IMR-90 (cell line): ENCODE measurements around the gene HCRTR2. TPM values are rescaled to one million over a fixed set of nuclear protein-coding genes. Genes with fewer than 3 reads are reported as not detected.

Experiments
- ATAC-seq: fragments of 200-7000 bp; cut with Tn5 transposase; 2 replicates; pipeline ENCODE4 v1.9.1; 2020; ENCODE audit warnings: low read depth, mild to moderate bottlenecking, moderate library complexity
- BruUV-seq: library from RNA; stranded (reverse); fragments of 400-500 nt; replicated peaks from 2 replicates; lab custom pipeline; 2021; lab: Mats Ljungman, UMichigan
- CTCF ChIA-PET: fragments of 300-600 bp; formaldehyde crosslinking; extraction: SDS; loops from one replicate; lab custom pipeline; 2021; ENCODE audit warnings: antibody characterized with exemption; lab: Yijun Ruan, JAX
- POLR2A ChIA-PET: fragments of 300-600 bp; sonication (Branson Sonifier 250); formaldehyde crosslinking; loops from one replicate; lab custom pipeline; 2022; ENCODE audit warnings: antibody characterized with exemption; ENCODE audit not compliant: unreplicated experiment; lab: Charles Lee
- DNase-seq: peaks from one replicate; pipeline ENCODE4 v3.0.0; 2013
- H2AFZ ChIP-seq: replicated peaks from 2 replicates; pipeline ENCODE3; 2013; ENCODE audit warnings: low read length, mild to moderate bottlenecking; ENCODE audit not compliant: poor library complexity
- H2AK5ac ChIP-seq: 2 replicates; pipeline ENCODE4 v1.6.1; 2013; ENCODE audit warnings: low read depth, low read length, inconsistent platforms
- H2AK9ac ChIP-seq: replicated peaks from 2 replicates; pipeline ENCODE3; 2013; ENCODE audit warnings: mild to moderate bottlenecking, low read depth, low read length, moderate library complexity; ENCODE audit not compliant: poor library complexity
- H2BK120ac ChIP-seq: 2 replicates; pipeline ENCODE4 v1.6.1; 2013; ENCODE audit warnings: low read depth, low read length, inconsistent platforms
- H2BK15ac ChIP-seq: 3 replicates; pipeline ENCODE4 v1.6.1; 2013; ENCODE audit warnings: low read depth, low read length, inconsistent platforms
- H2BK20ac ChIP-seq: 2 replicates; pipeline ENCODE4 v1.6.1; 2013; ENCODE audit warnings: low read depth, mild to moderate bottlenecking, inconsistent platforms, low read length, moderate library complexity
- H2BK5ac ChIP-seq: 2 replicates; pipeline ENCODE4 v1.6.1; 2013; ENCODE audit warnings: mild to moderate bottlenecking, low read depth, low read length, inconsistent platforms; ENCODE audit not compliant: poor library complexity, severe bottlenecking
- H3K14ac ChIP-seq: replicated peaks from 2 replicates; pipeline ENCODE4 v1.6.1; 2013; ENCODE audit warnings: low read depth, low read length, inconsistent platforms
- H3K18ac ChIP-seq: 2 replicates; pipeline ENCODE4 v1.6.1; 2013; ENCODE audit warnings: low read depth, low read length, control low read depth
- H3K23ac ChIP-seq: 2 replicates; pipeline ENCODE4 v1.6.1; 2013; ENCODE audit warnings: low read depth, low read length, inconsistent platforms
- H3K27ac ChIP-seq: 2 replicates; pipeline ENCODE4 v1.5.1; 2013; ENCODE audit warnings: mild to moderate bottlenecking, control low read depth, low read length; ENCODE audit not compliant: insufficient read depth
- H3K27me3 ChIP-seq: 2 replicates; pipeline ENCODE4 v1.6.1; 2013; ENCODE audit warnings: low read length; ENCODE audit not compliant: control insufficient read depth, insufficient read depth
- H3K36me3 ChIP-seq: 2 replicates; pipeline ENCODE4 v1.6.1; 2013; ENCODE audit warnings: low read length, mixed read lengths; ENCODE audit not compliant: control insufficient read depth, insufficient read depth
- H3K4ac ChIP-seq: 2 replicates; pipeline ENCODE4 v1.6.1; 2013; ENCODE audit warnings: low read depth, low read length, inconsistent platforms
- H3K4me1 ChIP-seq: 2 replicates; pipeline ENCODE4 v1.6.1; 2013; ENCODE audit warnings: low read length, mixed read lengths; ENCODE audit not compliant: control insufficient read depth, insufficient read depth
- H3K4me2 ChIP-seq: 2 replicates; pipeline ENCODE4 v1.6.1; 2013; ENCODE audit warnings: low read depth, mild to moderate bottlenecking, control low read depth, low read length, moderate library complexity
- H3K4me3 ChIP-seq: 2 replicates; pipeline ENCODE4 v1.5.1; 2013; ENCODE audit warnings: low read depth, mild to moderate bottlenecking, control low read depth, low read length, moderate library complexity; ENCODE audit not compliant: insufficient read depth
- H3K56ac ChIP-seq: 2 replicates; pipeline ENCODE4 v1.6.1; 2013; ENCODE audit warnings: low read length, inconsistent platforms; ENCODE audit not compliant: insufficient read depth; ENCODE audit errors: extremely low read depth
- H3K79me1 ChIP-seq, 2 experiments: 2 replicates each; pipeline ENCODE4 v1.6.1; 2013; ENCODE audit warnings: low read length in 2 of 2, inconsistent platforms in 1 of 2, low read depth in 1 of 2
- H3K9ac ChIP-seq: 2 replicates; pipeline ENCODE4 v1.6.1; 2013; ENCODE audit warnings: low read depth, low read length, control low read depth
- H3K9me1 ChIP-seq: 2 replicates; pipeline ENCODE4 v1.6.1; 2013; ENCODE audit warnings: low read length, inconsistent platforms; ENCODE audit not compliant: insufficient read depth
- H3K9me3 ChIP-seq: 2 replicates; pipeline ENCODE4 v1.6.1; 2013; ENCODE audit warnings: low read length; ENCODE audit not compliant: control insufficient read depth, insufficient read depth
- H4K20me1 ChIP-seq: 2 replicates; pipeline ENCODE4 v1.6.1; 2013; ENCODE audit warnings: low read length, inconsistent platforms; ENCODE audit not compliant: insufficient read depth
- H4K5ac ChIP-seq: 2 replicates; pipeline ENCODE4 v1.6.1; 2013; ENCODE audit warnings: mild to moderate bottlenecking, low read depth, low read length, control low read depth
- H4K8ac ChIP-seq, 2 experiments: 2 replicates each; pipeline ENCODE4 v1.6.1; 2013; ENCODE audit warnings: low read depth in 2 of 2, low read length in 2 of 2, control low read depth in 1 of 2, inconsistent platforms in 1 of 2
- H4K91ac ChIP-seq: 2 replicates; pipeline ENCODE4 v1.6.1; 2013; ENCODE audit warnings: low read depth, low read length, inconsistent platforms; ENCODE audit not compliant: insufficient read depth
- BHLHE40 ChIP-seq: fragments of 150-350 bp; IDR thresholded peaks from 2 replicates; pipeline ENCODE4 v1.6.1; 2016; ENCODE audit warnings: mild to moderate bottlenecking, low read depth, low read length
- CEBPB ChIP-seq: IDR thresholded peaks from 2 replicates; pipeline ENCODE4 v1.6.1; 2012; ENCODE audit warnings: low read depth, low read length, improper control_type of control experiment
- CHD1 ChIP-seq: IDR thresholded peaks from 2 replicates; pipeline ENCODE4 v1.6.1; 2012; ENCODE audit warnings: low read depth, low read length, improper control_type of control experiment
- FOS ChIP-seq: fragments of 150-350 bp; IDR thresholded peaks from 2 replicates; pipeline ENCODE4 v1.6.1; 2016; ENCODE audit warnings: low read depth, low read length
- MAFK ChIP-seq: IDR thresholded peaks from 2 replicates; pipeline ENCODE4 v1.6.1; 2012; ENCODE audit warnings: low read depth, low read length, improper control_type of control experiment
- MAZ ChIP-seq: IDR thresholded peaks from 2 replicates; pipeline ENCODE4 v1.6.1; 2012; ENCODE audit warnings: low read depth, mild to moderate bottlenecking, low read length, improper control_type of control experiment, moderate library complexity, borderline replicate concordance
- MXI1 ChIP-seq: IDR thresholded peaks from 2 replicates; pipeline ENCODE4 v1.6.1; 2012; ENCODE audit warnings: low read depth, mild to moderate bottlenecking, low read length, moderate library complexity, borderline replicate concordance
- NFE2L2 ChIP-seq: fragments of 150-350 bp; IDR thresholded peaks from 2 replicates; pipeline ENCODE4 v1.6.1; 2016; ENCODE audit warnings: low read depth, mild to moderate bottlenecking, low read length
- POLR2A ChIP-seq: IDR thresholded peaks from 2 replicates; pipeline ENCODE4 v1.6.1; 2012; ENCODE audit warnings: mild to moderate bottlenecking, low read depth, low read length
- RAD21 ChIP-seq: IDR thresholded peaks from 2 replicates; pipeline ENCODE4 v1.6.1; 2012; ENCODE audit warnings: low read length, improper control_type of control experiment
- RCOR1 ChIP-seq: IDR thresholded peaks from 2 replicates; pipeline ENCODE4 v1.6.1; 2012; ENCODE audit warnings: mild to moderate bottlenecking, low read length, improper control_type of control experiment; ENCODE audit not compliant: insufficient replicate concordance
- SMC3 ChIP-seq: fragments of 150-350 bp; IDR thresholded peaks from 2 replicates; pipeline ENCODE4 v1.6.1; 2016; ENCODE audit warnings: low read depth, mild to moderate bottlenecking, antibody characterized with exemption, low read length, moderate library complexity
- USF2 ChIP-seq: fragments of 150-350 bp; IDR thresholded peaks from 2 replicates; pipeline ENCODE4 v1.6.1; 2017; ENCODE audit warnings: mild to moderate bottlenecking, antibody characterized with exemption, low read length, low read depth
- WGBS, 2 experiments: methylation state at CpG; one replicate each; pipeline versions ENCODE4 v1.1.5 to v1.1.7; 2013; ENCODE audit warnings: missing lambda C conversion rate in 2 of 2; ENCODE audit not compliant: insufficient read length in 1 of 2; ENCODE audit errors: extremely low coverage in 2 of 2; 5-methylcytosine and 5-hydroxymethylcytosine counted together
- dilution Hi-C: fragments of 300-500 bp; cut with HindIII; formaldehyde crosslinking; loops from one replicate; pipeline ENCODE4 v1.14.3; 2018; ENCODE audit warnings: low sequenced_read_pairs; ENCODE audit not compliant: unreplicated experiment
- in situ Hi-C: fragments of 300-500 bp; cut with MboI; formaldehyde crosslinking; loops from 3 replicates; pipeline ENCODE4 v1.14.3; 2019; ENCODE audit warnings: low sequenced_read_pairs, inconsistent platforms, mixed read lengths
- intact Hi-C: fragments of 100-400 bp; cut with micrococcal nuclease; formaldehyde crosslinking; loops from 2 replicates; pipeline ENCODE4 v1.10.0; 2022
- polyA plus RNA-seq, 3 experiments: library from polyadenylated mRNA; depleted of rRNA; stranded (reverse); fragments of >200 nt; gene quantifications; 2 replicates each; pipeline ENCODE4 v1.2.3, GENCODE V29; 2012; ENCODE audit warnings: low replicate concordance in 1 of 3
- total RNA-seq: library from RNA; depleted of rRNA; stranded (reverse); fragments of >200 nt; gene quantifications from 2 replicates; pipeline ENCODE4 v1.2.3, GENCODE V29; 2012

The HCRTR2 gene
- total and polyA plus RNA-seq, 2 of the 4 experiments (the other 2 are of a cell fraction), result not detected

DNA sequence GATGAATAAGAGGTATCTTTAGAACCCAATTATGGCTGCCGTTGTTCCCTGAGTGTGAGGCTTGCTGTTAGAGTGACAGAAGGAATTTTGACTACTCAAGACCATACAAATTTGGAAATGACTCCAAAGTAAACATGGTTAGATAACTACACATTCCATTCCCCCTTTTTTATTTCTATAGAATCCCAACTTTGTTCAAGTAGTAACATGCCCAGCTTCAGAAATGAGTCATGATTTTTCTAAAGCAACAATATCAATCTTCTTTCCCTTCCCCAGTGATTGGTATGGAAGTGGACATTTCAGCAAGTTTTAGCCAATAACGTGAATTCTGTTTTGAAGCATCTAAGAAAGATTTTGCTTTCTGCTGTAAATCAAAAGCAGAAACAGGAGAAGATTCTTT lies 37.8 kb downstream of the HCRTR2 start:
- Histone ChIP-seq H3K9me1 (no peaks in the 10 kb centered on the region), H4K5ac (no peak overlapping the region), H2BK120ac (no peak overlapping the region), H3K27me3 (no peaks in the 10 kb centered on the region), H3K4me3 (no peak overlapping the region), H3K56ac (no peak overlapping the region), H2AK9ac (no peak overlapping the region), H2AK5ac (no peak overlapping the region), H3K4me1 (no peaks in the 10 kb centered on the region), H2BK20ac (no peak overlapping the region), H3K9me3 (no peaks in the 10 kb centered on the region), H2BK15ac (no peak overlapping the region), H4K8ac (no peak overlapping the region), H3K36me3 (no peaks in the 10 kb centered on the region), H3K4ac (no peak overlapping the region), H3K4me2 (no peak overlapping the region), H3K79me1 (no peaks in the 10 kb centered on the region), H4K91ac (no peak overlapping the region), H3K9ac (no peak overlapping the region), H4K20me1 (no peaks in the 10 kb centered on the region), H3K23ac (no peak overlapping the region), H2BK5ac (no peak overlapping the region), H3K14ac (no peak overlapping the region), H3K18ac (no peak overlapping the region), H3K27ac (no peak overlapping the region), H2AFZ (no peak overlapping the region)
- TF ChIP-seq MAZ (no peak), USF2 (no peak), RAD21 (no peak), CHD1 (no peak), FOS (no peak), POLR2A (no peak), SMC3 (no peak), NFE2L2 (no peak), RCOR1 (no peak), CEBPB (no peak), MAFK (no peak), MXI1 (no peak), BHLHE40 (no peak)
- DNase-seq, result peak; percentile 1
- POLR2A ChIA-PET, result no interaction called here
- ATAC-seq, result no peak
- no TSS peak for BruUV-seq
- CTCF ChIA-PET, result interaction anchor here (1.1 kb wide), 1 partner anchor 9 kb away, joined by 3 read pairs; no protein-coding TSS in a partner anchor
- no CpG with 5 or more reads among the region's 2 CpGs for WGBS, 2 experiments
- dilution Hi-C loops, result no loop called here
- intact Hi-C loops, result no loop called here
- in situ Hi-C loops, result no loop called here
